Measurements from ENCODE around the gene FBLN2.

The FBLN2 gene

GRCh38 chr3:13506680-13507079 is 42.2 kb upstream of the FBLN2 start:
- DNase-seq (ENCODE audit: low read depth in 1 of 2, low spot score in 1 of 2), result no peak

GRCh38 chr3:13507247-13507569 is 41.7 kb upstream of the FBLN2 start:
- no peak for TF ChIP-seq GABPA (IDR thresholded peaks at IDR 0.05; ENCODE audit: low read depth)
- TF ChIP-seq POLR2AphosphoS5 (IDR thresholded peaks at IDR 0.05; ENCODE audit: low read depth), result no peak
- TF ChIP-seq REST (IDR thresholded peaks at IDR 0.05; ENCODE audit: insufficient replicate concordance, low read depth), result no peak
- TF ChIP-seq CTCF (IDR thresholded peaks at IDR 0.05; ENCODE audit: insufficient read depth, low read length), result no peak
- no peak for TF ChIP-seq SPI1 (IDR thresholded peaks at IDR 0.05; ENCODE audit: borderline replicate concordance, low read depth)
- Histone ChIP-seq H3K27me3 (ENCODE audit: insufficient read depth, poor library complexity, severe bottlenecking) (no peaks in the 10 kb centered on the region), H3K4me3 (replicated peaks; ENCODE audit: insufficient read depth, low read length) (no peak overlapping the region), H3K27ac (replicated peaks) (no peak overlapping the region)
- no peak for DNase-seq (ENCODE audit: low read depth in 1 of 2, low spot score in 1 of 2)

More at GRCh38 chr3:13506680-13507079, 42.2 kb upstream of the FBLN2 start:
- H3K27me3 ChIP-seq (ENCODE audit: insufficient read depth, poor library complexity, severe bottlenecking), result no peaks in the 10 kb centered on the region
- no peak overlapping the region for H3K27ac ChIP-seq (replicated peaks)
- no peak overlapping the region for H3K4me3 ChIP-seq (replicated peaks; ENCODE audit: insufficient read depth, low read length)
- TF ChIP-seq CTCF (IDR thresholded peaks at IDR 0.05; ENCODE audit: insufficient read depth, low read length), result no peak
- TF ChIP-seq POLR2AphosphoS5 (IDR thresholded peaks at IDR 0.05; ENCODE audit: low read depth), result no peak
- no peak for TF ChIP-seq SPI1 (IDR thresholded peaks at IDR 0.05; ENCODE audit: borderline replicate concordance, low read depth)
- TF ChIP-seq GABPA (IDR thresholded peaks at IDR 0.05; ENCODE audit: low read depth), result no peak
- no peak for TF ChIP-seq REST (IDR thresholded peaks at IDR 0.05; ENCODE audit: insufficient replicate concordance, low read depth)

GRCh38 chr3:13507570-13508339 is 41.2 kb upstream of the FBLN2 start:
- Histone ChIP-seq H3K27me3 (ENCODE audit: insufficient read depth, poor library complexity, severe bottlenecking) (no peaks in the 10 kb centered on the region), H3K27ac (replicated peaks) (no peak overlapping the region), H3K4me3 (replicated peaks; ENCODE audit: insufficient read depth, low read length) (no peak overlapping the region)
- TF ChIP-seq CTCF (IDR thresholded peaks at IDR 0.05; ENCODE audit: insufficient read depth, low read length) (no peak), GABPA (IDR thresholded peaks at IDR 0.05; ENCODE audit: low read depth) (no peak), REST (IDR thresholded peaks at IDR 0.05; ENCODE audit: insufficient replicate concordance, low read depth) (no peak), SPI1 (IDR thresholded peaks at IDR 0.05; ENCODE audit: borderline replicate concordance, low read depth) (no peak), POLR2AphosphoS5 (IDR thresholded peaks at IDR 0.05; ENCODE audit: low read depth) (no peak)
- DNase-seq (ENCODE audit: low read depth in 1 of 2, low spot score in 1 of 2), result no peak

All from HL-60 (cell line).